K562 (cell line): Measurements from ENCODE around the gene CTU1. TPM values are rescaled to one million over a fixed set of nuclear protein-coding genes. Genes with fewer than 3 reads are reported as not detected.

Experiments used
- NFIC ChIP-seq: fragments of 450-650 bp; IDR thresholded peaks from 2 replicates; pipeline ENCODE4 v1.6.1; 2017; ENCODE audit warnings: mild to moderate bottlenecking, inconsistent platforms
- TAL1 ChIP-seq: fragments of 450-650 bp; IDR thresholded peaks from 2 replicates; pipeline ENCODE4 v1.6.1; 2016; ENCODE audit warnings: mild to moderate bottlenecking
- ZBTB40 ChIP-seq, 2 experiments: fragments of 450-650 bp in 1 of 2; sonication (generic) in 1 of 2; formaldehyde crosslinking in 1 of 2; IDR thresholded peaks; 2 replicates each; pipeline versions ENCODE4 v1.7.1 to v1.9.0; 2016 to 2022; ENCODE audit warnings: inconsistent platforms in 1 of 2, mild to moderate bottlenecking in 1 of 2, missing genetic modification reagents in 1 of 2
- polyA plus RNA-seq, 8 experiments: library from polyadenylated mRNA; depleted of rRNA in 4 of 8; stranded (reverse) in 5 of 8; unstranded in 3 of 8; fragments of >200 nt; fragmentation: Nextera tagmentation in 2 of 8; fragmentation: Illumina TruSeq in 1 of 8; extraction: Ambion mirVana in 2 of 8; extraction: Trizol in 1 of 8; gene quantifications; 2 replicates each; pipeline versions ENCODE4 v1.2.1 to v1.2.3, GENCODE V29; 2011 to 2014; ENCODE audit warnings: inconsistent platforms in 1 of 8, missing spikeins in 1 of 8
- total RNA-seq, 7 experiments: library from RNA; depleted of rRNA in 6 of 7; stranded (reverse); fragments of >200 nt in 6 of 7; fragmentation: Illumina TruSeq in 2 of 7; extraction: Trizol in 2 of 7; gene quantifications; 2 replicates each; pipeline versions ENCODE4 v1.2.1 to v1.2.3, GENCODE V29; 2011 to 2021; ENCODE audit warnings: low replicate concordance in 1 of 7

CTU1 gene
- total and polyA plus RNA-seq, 9 of the 15 experiments (the other 6 are each of a cell fraction or from before 2014, with no cell fraction given): 0.03 to 18.4 (median 2.3) TPM; not detected in 1

- TF ChIP-seq ZBTB40 (IDR thresholded peaks at IDR 0.05) (peak; percentile 87), ZBTB40 (CRISPR knock-in tag; IDR thresholded peaks at IDR 0.05) (peak; percentile 89), NFIC (peak; percentile 91), TAL1 (peak; percentile 27; the same call in 1 of the 2 replicates)
Measured at GRCh38 chr19:51147663-51148062, 39.5 kb upstream of the CTU1 start (continued).
